HS-5 (cell line): ENCODE measurements around the gene SEMA3B.

Experiments used
- DNase-seq: peaks from one replicate; pipeline ENCODE4 v3.0.0-alpha.2; 2012; ENCODE audit warnings: low read depth

SEMA3B gene

GRCh38 chr3:50317300-50317699 is 48.4 kb downstream of the SEMA3B start:
- no peak for DNase-seq

GRCh38 chr3:50318163-50318562 is 49.2 kb downstream of the SEMA3B start:
- no peak for DNase-seq

- DNase-seq: no peak
These were observed 49.7 kb downstream of the SEMA3B start for GRCh38 chr3:50318615-50319014.

- DNase-seq: no peak
These were observed 50.4 kb downstream of the SEMA3B start for GRCh38 chr3:50319181-50319893.

GRCh38 chr3:50319894-50320625 is 51.1 kb downstream of the SEMA3B start:
- DNase-seq: no peak

GRCh38 chr3:50320853-50321335 is 51.9 kb downstream of the SEMA3B start:
- no peak for DNase-seq

- peak; percentile 56 for DNase-seq
These were observed 52.6 kb downstream of the SEMA3B start for GRCh38 chr3:50321336-50322114.

GRCh38 chr3:50322115-50322385 is 53.1 kb downstream of the SEMA3B start:
- DNase-seq: no peak

GRCh38 chr3:50322386-50323091 is 53.6 kb downstream of the SEMA3B start, which contains the start of gene HYAL2:
Gene HYAL2, minus strand, starts transcription at chr3:50322745. Its CDS starts 2,256 bp downstream, at chr3:50320489.
- no peak for DNase-seq

- no peak for DNase-seq
These were observed 54.2 kb downstream of the SEMA3B start for GRCh38 chr3:50323092-50323600.

GRCh38 chr3:50323614-50324199 is 54.8 kb downstream of the SEMA3B start:
- DNase-seq: no peak

GRCh38 chr3:50324351-50325112 is 55.6 kb downstream of the SEMA3B start:
- DNase-seq: no peak

GRCh38 chr3:50325113-50325480 is 56.1 kb downstream of the SEMA3B start:
- no peak for DNase-seq

GRCh38 chr3:50325497-50326181 is 56.7 kb downstream of the SEMA3B start:
- no peak for DNase-seq

GRCh38 chr3:50326182-50326541 is 57.2 kb downstream of the SEMA3B start:
- DNase-seq: no peak

GRCh38 chr3:50327129-50327528 is 58.2 kb downstream of the SEMA3B start:
- no peak for DNase-seq
